ENCODE data around the gene HIVEP2. TPM values are rescaled to one million over a fixed set of nuclear protein-coding genes. Genes with fewer than 3 reads are reported as not detected.

The HIVEP2 gene
- total and polyA plus RNA-seq, 7 donors: 6.2 to 39.7 (median 22.6) TPM

- peaks cover 89% of the 10 kb centered on the region for H3K4me1 ChIP-seq
- no peaks in the 10 kb centered on the region for H3K9me3 ChIP-seq
- peak overlapping the region; percentile 89 for H3K27ac ChIP-seq
- H3K4me3 ChIP-seq: peak overlapping the region; percentile 59
- DNase-seq: no peak
- H3K36me3 ChIP-seq (ENCODE audit: insufficient read depth in 1 of 2, low read depth in 1 of 2): no peaks in the 10 kb centered on the region
- H3K27me3 ChIP-seq (ENCODE audit: insufficient read depth in 3 of 3, low read length in 2 of 3): no peaks in the 10 kb centered on the region
- 8 to 18% (median 16%) methylated on average over 2 of the region's 2 CpGs for WGBS, 3 donors
- peak; percentile 43 to 71 (median 60) for ATAC-seq
- no peak for TF ChIP-seq CTCF (IDR thresholded peaks at IDR 0.05)
- intact Hi-C loops (cut with DNase I): loop anchor here (2.0 to 5.0 kb wide), 3 partner anchors 36 to 101 kb away; partner anchors contain the start of gene HIVEP2 (in 1 of the 2)
Observed at GRCh38 chr6:142846459-142846831, 98.5 kb downstream of the HIVEP2 start.

- intact Hi-C loops (cut with DNase I): loop anchor here (2.0 to 5.0 kb wide), 3 partner anchors 36 to 101 kb away; partner anchors contain the start of gene HIVEP2 (in 1 of the 2)
Observed at GRCh38 chr6:142845624-142846458, 99.1 kb downstream of the HIVEP2 start.

GRCh38 chr6:142845143-142845571 lies 99.8 kb downstream of the HIVEP2 start:
- WGBS, 3 donors: 35 to 40% (median 39%) methylated on average over 2 of the region's 2 CpGs

More at GRCh38 chr6:142845624-142846458, 99.1 kb downstream of the HIVEP2 start:
- Histone ChIP-seq H3K27me3 (ENCODE audit: insufficient read depth in 3 of 3, low read length in 2 of 3) (no peaks in the 10 kb centered on the region), H3K4me3 (peak overlapping the region; percentile 59), H3K4me1 (peaks cover 83% of the 10 kb centered on the region), H3K36me3 (ENCODE audit: insufficient read depth in 1 of 2, low read depth in 1 of 2) (no peaks in the 10 kb centered on the region), H3K9me3 (no peaks in the 10 kb centered on the region), H3K27ac (peak overlapping the region; percentile 89)
- TF ChIP-seq CTCF (IDR thresholded peaks at IDR 0.05): no peak
- DNase-seq: peak; percentile 88 to 94
- peak; percentile 81 to 86 (median 84) for ATAC-seq
- 4 to 7% (median 5%) methylated on average over 23 of the region's 23 CpGs for WGBS, 3 donors

GRCh38 chr6:142844065-142844755 lies 100.8 kb downstream of the HIVEP2 start:
- Histone ChIP-seq H3K4me3 (peak overlapping the region; percentile 59), H3K36me3 (ENCODE audit: insufficient read depth in 1 of 2, low read depth in 1 of 2) (no peaks in the 10 kb centered on the region), H3K9me3 (no peaks in the 10 kb centered on the region), H3K4me1 (peaks cover 74% of the 10 kb centered on the region), H3K27me3 (ENCODE audit: insufficient read depth in 3 of 3, low read length in 2 of 3) (no peaks in the 10 kb centered on the region), H3K27ac (peak overlapping the region; percentile 89)
- no peak for TF ChIP-seq CTCF (IDR thresholded peaks at IDR 0.05)
- no peak for DNase-seq
- no peak for ATAC-seq
- intact Hi-C loops (cut with DNase I): no loop called here
- WGBS, 3 donors: 54 to 67% (median 54%) methylated on average over 6 of the region's 6 CpGs

More at GRCh38 chr6:142845143-142845571, 99.8 kb downstream of the HIVEP2 start:
- Histone ChIP-seq H3K36me3 (ENCODE audit: insufficient read depth in 1 of 2, low read depth in 1 of 2) (no peaks in the 10 kb centered on the region), H3K4me3 (peak overlapping the region; percentile 59), H3K4me1 (peaks cover 76% of the 10 kb centered on the region), H3K27me3 (ENCODE audit: insufficient read depth in 3 of 3, low read length in 2 of 3) (no peaks in the 10 kb centered on the region), H3K27ac (peak overlapping the region; percentile 89), H3K9me3 (no peaks in the 10 kb centered on the region)
- no peak for TF ChIP-seq CTCF (IDR thresholded peaks at IDR 0.05)
- intact Hi-C loops (cut with DNase I): loop anchor here (5.0 kb wide), 2 partner anchors 37 to 102 kb away; partner anchors contain the start of gene HIVEP2 (in 1 of the 2)
- DNase-seq (no peak), ATAC-seq (no peak)
